ENCODE measurements around the gene NAALADL2.

Gene NAALADL2

DNA sequence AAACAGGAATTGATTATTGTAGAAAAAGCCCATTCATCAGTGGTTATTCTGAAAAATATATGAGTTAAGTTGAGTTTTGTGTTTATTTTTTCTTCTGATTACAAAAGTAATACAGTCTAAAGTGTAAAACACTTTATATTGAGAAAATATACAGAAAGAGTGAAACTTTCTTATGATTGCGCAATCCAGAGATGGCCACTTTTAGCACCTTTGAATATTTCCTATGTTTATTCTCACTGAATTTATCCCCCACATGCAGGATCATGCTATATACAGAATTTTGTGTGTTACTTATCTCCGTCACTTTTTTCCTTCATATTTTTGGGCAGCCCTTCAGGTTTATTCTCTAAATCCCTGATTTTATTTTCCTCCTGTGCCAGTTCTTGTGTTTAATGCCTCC, 285.2 kb downstream of the NAALADL2 start:
- DNase-seq (ENCODE audit: low read depth) = no peak
- in situ Hi-C loops (cut with HindIII; ENCODE audit: low sequenced_read_pairs) = no loop called here
- no peak overlapping the region for H3K4me3 ChIP-seq (ENCODE audit: low read depth, low read length)
- TF ChIP-seq, protein P1, sequence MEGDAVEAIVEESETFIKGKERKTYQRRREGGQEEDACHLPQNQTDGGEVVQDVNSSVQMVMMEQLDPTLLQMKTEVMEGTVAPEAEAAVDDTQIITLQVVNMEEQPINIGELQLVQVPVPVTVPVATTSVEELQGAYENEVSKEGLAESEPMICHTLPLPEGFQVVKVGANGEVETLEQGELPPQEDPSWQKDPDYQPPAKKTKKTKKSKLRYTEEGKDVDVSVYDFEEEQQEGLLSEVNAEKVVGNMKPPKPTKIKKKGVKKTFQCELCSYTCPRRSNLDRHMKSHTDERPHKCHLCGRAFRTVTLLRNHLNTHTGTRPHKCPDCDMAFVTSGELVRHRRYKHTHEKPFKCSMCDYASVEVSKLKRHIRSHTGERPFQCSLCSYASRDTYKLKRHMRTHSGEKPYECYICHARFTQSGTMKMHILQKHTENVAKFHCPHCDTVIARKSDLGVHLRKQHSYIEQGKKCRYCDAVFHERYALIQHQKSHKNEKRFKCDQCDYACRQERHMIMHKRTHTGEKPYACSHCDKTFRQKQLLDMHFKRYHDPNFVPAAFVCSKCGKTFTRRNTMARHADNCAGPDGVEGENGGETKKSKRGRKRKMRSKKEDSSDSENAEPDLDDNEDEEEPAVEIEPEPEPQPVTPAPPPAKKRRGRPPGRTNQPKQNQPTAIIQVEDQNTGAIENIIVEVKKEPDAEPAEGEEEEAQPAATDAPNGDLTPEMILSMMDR (IDR thresholded peaks at IDR 0.05; ENCODE audit: low read depth, low read length, missing control alignments) = no peak

DNA sequence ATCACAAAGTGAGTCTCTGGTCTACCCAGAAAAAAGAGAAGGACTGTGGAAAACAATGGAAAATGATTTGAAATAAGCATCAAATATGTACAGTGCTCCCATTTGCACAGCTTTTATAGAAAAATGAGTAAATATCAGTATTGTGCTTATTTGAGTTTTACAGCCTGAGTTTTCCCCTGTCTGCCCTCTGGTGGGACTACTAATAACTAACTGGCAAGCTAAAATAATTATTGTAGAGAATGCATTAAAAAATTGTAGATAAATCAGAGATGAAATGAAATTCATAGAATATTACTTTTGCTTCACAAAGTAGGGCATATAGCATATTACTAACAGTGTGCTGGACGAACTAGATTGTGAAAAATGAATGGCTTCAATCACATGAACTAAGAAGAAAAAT, 287.1 kb downstream of the NAALADL2 start:
- no peak overlapping the region for H3K4me3 ChIP-seq (ENCODE audit: low read depth, low read length)
- no peak for DNase-seq (ENCODE audit: low read depth)
- TF ChIP-seq, protein P1 (IDR thresholded peaks at IDR 0.05; ENCODE audit: low read depth, low read length, missing control alignments) = peak; percentile 37
- in situ Hi-C loops (cut with HindIII; ENCODE audit: low sequenced_read_pairs) = no loop called here

DNA sequence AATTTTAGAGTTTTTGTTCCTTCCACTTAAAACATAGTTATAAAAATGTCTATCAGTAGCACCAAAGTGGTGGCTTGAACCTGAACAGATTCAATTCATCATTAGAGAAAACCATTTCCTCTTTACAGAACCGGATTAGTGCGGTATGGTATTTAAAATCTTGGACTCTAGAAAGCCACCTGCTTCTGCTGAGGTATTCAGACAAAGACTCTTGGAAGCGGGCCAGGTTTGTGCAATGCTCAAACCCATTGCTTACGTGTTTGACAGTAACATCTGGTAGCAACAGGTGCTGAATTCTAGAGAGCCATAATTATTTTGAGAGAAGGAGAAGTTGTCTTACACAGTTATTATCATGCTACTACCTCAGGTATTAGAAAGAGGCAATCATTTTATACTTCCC, 290.5 kb downstream of the NAALADL2 start:
- DNase-seq (ENCODE audit: low read depth) = no peak
- H3K4me3 ChIP-seq (ENCODE audit: low read depth, low read length) = no peak overlapping the region
- TF ChIP-seq, protein P1 (IDR thresholded peaks at IDR 0.05; ENCODE audit: low read depth, low read length, missing control alignments) = no peak
- in situ Hi-C loops (cut with HindIII; ENCODE audit: low sequenced_read_pairs) = no loop called here

- TF ChIP-seq, protein P1 (IDR thresholded peaks at IDR 0.05; ENCODE audit: low read depth, low read length, missing control alignments) = no peak
- DNase-seq (ENCODE audit: low read depth) = peak; percentile 16
- in situ Hi-C loops (cut with HindIII; ENCODE audit: low sequenced_read_pairs) = no loop called here
- no peak overlapping the region for H3K4me3 ChIP-seq (ENCODE audit: low read depth, low read length)
These were observed 291.8 kb downstream of the NAALADL2 start for GRCh38 chr3:175150812-175151401.

GRCh38 chr3:175153595-175153994, 294.5 kb downstream of the NAALADL2 start:
- H3K4me3 ChIP-seq (ENCODE audit: low read depth, low read length) = no peak overlapping the region
- TF ChIP-seq, protein P1 (IDR thresholded peaks at IDR 0.05; ENCODE audit: low read depth, low read length, missing control alignments) = no peak
- in situ Hi-C loops (cut with HindIII; ENCODE audit: low sequenced_read_pairs) = no loop called here
- no peak for DNase-seq (ENCODE audit: low read depth)

- in situ Hi-C loops (cut with HindIII; ENCODE audit: low sequenced_read_pairs) = no loop called here
- no peak for DNase-seq (ENCODE audit: low read depth)
- H3K4me3 ChIP-seq (ENCODE audit: low read depth, low read length) = no peak overlapping the region
- TF ChIP-seq, protein P1 (IDR thresholded peaks at IDR 0.05; ENCODE audit: low read depth, low read length, missing control alignments) = no peak
These were observed 296.0 kb downstream of the NAALADL2 start for GRCh38 chr3:175155172-175155571.

Data from astrocyte of the cerebellum (primary cell).